ENCODE measurements around the gene FARS2. TPM values are rescaled to one million over a fixed set of nuclear protein-coding genes. Genes with fewer than 3 reads are reported as not detected.

The FARS2 gene
- total RNA-seq, 6 donors from 2014 or later, result 16.4 to 34.6 (median 19.9) TPM

DNA sequence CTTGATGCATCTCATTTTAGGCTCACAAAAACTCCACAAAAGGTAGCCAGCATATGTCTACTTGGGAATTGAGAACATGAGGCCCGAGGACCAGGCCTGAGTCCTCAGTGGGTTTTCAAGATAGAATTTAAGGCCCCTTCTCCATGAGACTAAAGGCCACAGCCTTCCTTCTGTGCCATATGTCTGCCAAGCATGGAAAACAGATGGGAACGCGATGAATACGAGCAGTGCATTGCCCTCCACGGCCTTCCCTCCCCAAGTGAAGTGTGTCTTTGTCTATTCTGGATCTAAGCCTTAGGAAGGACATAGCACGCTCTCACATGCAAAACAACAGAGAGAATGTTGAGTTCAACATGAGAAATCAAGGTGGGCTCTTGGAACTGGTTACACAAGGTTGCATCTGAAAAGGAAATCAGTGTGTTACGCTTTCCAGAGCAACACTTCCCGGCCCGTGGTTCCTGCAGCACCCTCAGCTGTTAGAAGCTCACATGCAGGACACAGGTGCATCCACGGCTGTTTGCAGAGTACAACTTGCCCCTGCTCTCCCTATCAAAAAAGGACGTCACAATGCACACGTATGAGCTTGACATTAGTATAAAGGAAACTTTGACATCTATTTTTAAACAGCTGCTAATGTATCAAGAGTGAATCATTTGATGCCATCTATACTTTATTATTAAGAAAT, 515.5 kb downstream of the FARS2 start:
- ATAC-seq (ENCODE audit: low FRiP score in 2 of 2), result no peak
- no peak for TF ChIP-seq POLR2AphosphoS5 (IDR thresholded peaks at IDR 0.05)
- no peak for TF ChIP-seq POLR2A (IDR thresholded peaks at IDR 0.05)
- TF ChIP-seq EP300 (IDR thresholded peaks at IDR 0.05), result no peak
- TF ChIP-seq CTCF (IDR thresholded peaks at IDR 0.05), result no peak
- 86 to 87% methylated on average over 10 to 12 of the region's 12 CpGs for WGBS, 2 donors

DNA sequence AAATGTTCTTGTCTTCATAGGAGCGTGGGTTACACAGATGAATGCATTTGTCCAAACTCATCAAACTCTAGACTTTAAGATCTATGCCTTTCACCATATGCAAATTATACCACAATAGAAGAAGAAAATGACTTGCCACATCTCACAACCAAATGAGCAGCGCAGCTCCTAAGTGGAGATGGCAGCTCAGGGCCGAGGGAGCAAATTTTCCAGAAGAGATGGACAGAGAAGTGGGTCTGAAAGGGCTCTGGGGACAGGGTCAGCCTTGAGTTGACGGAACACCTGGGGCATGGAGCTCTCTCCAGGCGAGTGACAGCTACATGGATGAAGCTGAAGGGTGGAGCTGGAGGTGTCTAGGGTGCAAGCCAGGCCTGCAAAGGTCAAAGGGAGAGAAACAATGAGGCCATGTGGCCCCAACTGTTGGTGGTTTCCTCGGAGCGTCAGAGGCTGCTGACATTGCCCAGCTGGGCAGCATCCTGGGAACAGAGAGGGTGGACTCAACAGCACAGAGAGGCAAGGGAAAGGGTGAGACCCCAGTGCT, 517.1 kb downstream of the FARS2 start:
- ATAC-seq (ENCODE audit: low FRiP score in 2 of 2) (no peak), DNase-seq (no peak)
- Histone ChIP-seq H3K27me3 (no peaks in the 10 kb centered on the region), H3K4me3 (no peak overlapping the region), H3K4me1 (no peaks in the 10 kb centered on the region), H3K36me3 (peaks cover 0 to 5% (median 0%) of the 10 kb centered on the region in 4 donors), H3K9me3 (no peaks in the 10 kb centered on the region), H3K27ac (no peak overlapping the region)
- no peak for TF ChIP-seq POLR2AphosphoS5 (IDR thresholded peaks at IDR 0.05)
- TF ChIP-seq POLR2A (IDR thresholded peaks at IDR 0.05), result no peak
- TF ChIP-seq CTCF (IDR thresholded peaks at IDR 0.05), result no peak
- 72 to 88% methylated on average over 7 of the region's 7 CpGs for WGBS, 2 donors

More for the DNA sequence above, 515.5 kb downstream of the FARS2 start:
- H3K4me1 ChIP-seq, result no peaks in the 10 kb centered on the region
- no peaks in the 10 kb centered on the region for H3K9me3 ChIP-seq
- no peak overlapping the region for H3K4me3 ChIP-seq
- DNase-seq, result no peak
- no peak overlapping the region for H3K27ac ChIP-seq
- peaks cover 0 to 5% (median 1%) of the 10 kb centered on the region in 4 donors for H3K36me3 ChIP-seq
- H3K27me3 ChIP-seq, result no peaks in the 10 kb centered on the region

GRCh38 chr6:5778906-5779305, 517.6 kb downstream of the FARS2 start:
- Histone ChIP-seq H3K36me3 (peaks cover 0 to 5% (median 0%) of the 10 kb centered on the region in 4 donors), H3K4me3 (no peak overlapping the region), H3K27me3 (no peaks in the 10 kb centered on the region), H3K4me1 (no peaks in the 10 kb centered on the region), H3K9me3 (no peaks in the 10 kb centered on the region), H3K27ac (no peak overlapping the region)
- WGBS, 2 donors, result 95 to 97% methylated on average over 6 to 7 of the region's 7 CpGs
- ATAC-seq (ENCODE audit: low FRiP score in 2 of 2) (no peak), DNase-seq (no peak)
- TF ChIP-seq EP300 (IDR thresholded peaks at IDR 0.05), result no peak
- no peak for TF ChIP-seq POLR2A (IDR thresholded peaks at IDR 0.05)
- TF ChIP-seq CTCF (IDR thresholded peaks at IDR 0.05), result no peak
- no peak for TF ChIP-seq POLR2AphosphoS5 (IDR thresholded peaks at IDR 0.05)

GRCh38 chr6:5781019-5781418, 519.7 kb downstream of the FARS2 start:
- no peaks in the 10 kb centered on the region for H3K4me1 ChIP-seq
- no peak overlapping the region for H3K4me3 ChIP-seq
- H3K9me3 ChIP-seq, result no peaks in the 10 kb centered on the region
- DNase-seq (no peak), ATAC-seq (ENCODE audit: low FRiP score in 2 of 2) (no peak)
- WGBS, 2 donors, result 95% methylated on average over 4 to 6 of the region's 6 CpGs
- no peaks in the 10 kb centered on the region for H3K36me3 ChIP-seq
- H3K27ac ChIP-seq, result no peak overlapping the region
- H3K27me3 ChIP-seq, result no peaks in the 10 kb centered on the region
- TF ChIP-seq POLR2A (IDR thresholded peaks at IDR 0.05) (no peak), CTCF (IDR thresholded peaks at IDR 0.05) (no peak), POLR2AphosphoS5 (IDR thresholded peaks at IDR 0.05) (no peak), EP300 (IDR thresholded peaks at IDR 0.05) (no peak)
